Neural cell (in vitro differentiated cells): ENCODE measurements around the gene APOC4. TPM values are rescaled to one million over a fixed set of nuclear protein-coding genes. Genes with fewer than 3 reads are reported as not detected.
A peak's percentile ranks its signal among the peaks of the same experiment; 100 is the strongest.

Experiments
- H2AFZ ChIP-seq: fragments of 200-600, 300-800 bp; sonication (generic), shearing (Covaris generic); 2 replicates; pipeline ENCODE4 v1.6.0; 2014; ENCODE audit warnings: low read depth, mild to moderate bottlenecking, antibody characterized with exemption, low read length, moderate library complexity
- H3F3A ChIP-seq: fragments of 200-600 bp; shearing (Covaris generic); 2 replicates; pipeline ENCODE4 v1.6.1; 2016; ENCODE audit warnings: mild to moderate bottlenecking, moderate library complexity, mixed read lengths, antibody characterized with exemption, low read length; ENCODE audit not compliant: insufficient read depth, poor library complexity, severe bottlenecking
- H3K27ac ChIP-seq: fragments of 200-600, 300-800 bp; sonication (generic), shearing (Covaris generic); 2 replicates; pipeline ENCODE4 v1.5.1; 2014; ENCODE audit warnings: mild to moderate bottlenecking, low read length, moderate library complexity
- H3K27me3 ChIP-seq: fragments of 300-800, 200-600 bp; sonication (generic), shearing (Covaris generic); 2 replicates; pipeline ENCODE4 v1.6.0; 2014; ENCODE audit warnings: mild to moderate bottlenecking, low read depth, low read length, moderate library complexity; ENCODE audit not compliant: insufficient read depth
- H3K36me3 ChIP-seq: fragments of 300-800, 200-600 bp; sonication (generic), shearing (Covaris generic); 2 replicates; pipeline ENCODE4 v1.5.1; 2014; ENCODE audit warnings: mild to moderate bottlenecking, antibody characterized with exemption, low read length, moderate library complexity; ENCODE audit not compliant: insufficient read depth
- H3K4me2 ChIP-seq: fragments of 300-800, 200-600 bp; sonication (generic), shearing (Covaris generic); 2 replicates; pipeline ENCODE4 v1.6.0; 2014; ENCODE audit warnings: mild to moderate bottlenecking, low read length
- H3K4me3 ChIP-seq: fragments of 300-800, 200-600 bp; sonication (generic), shearing (Covaris generic); 2 replicates; pipeline ENCODE4 v1.5.1; 2014; ENCODE audit warnings: mild to moderate bottlenecking, low read length, moderate library complexity
- H3K79me2 ChIP-seq: fragments of 200-600 bp; shearing (Covaris generic); replicated peaks from 2 replicates; pipeline ENCODE4 v1.6.0; 2014; ENCODE audit warnings: mild to moderate bottlenecking, low read length, moderate library complexity; ENCODE audit not compliant: insufficient read depth
- H3K9ac ChIP-seq: fragments of 300-800, 200-600 bp; sonication (generic), shearing (Covaris generic); 2 replicates; pipeline ENCODE4 v1.6.1; 2016; ENCODE audit warnings: mild to moderate bottlenecking, low read length, mixed read lengths
- H3K9me2 ChIP-seq: fragments of 200-600 bp; shearing (Covaris generic); 2 replicates; pipeline ENCODE4 v1.6.1; 2016; ENCODE audit warnings: mild to moderate bottlenecking, low read length, mixed read lengths; ENCODE audit not compliant: insufficient read depth
- H3K9me3 ChIP-seq: fragments of 200-600, 300-800 bp; sonication (generic), shearing (Covaris generic); 2 replicates; pipeline ENCODE4 v1.6.1; 2016; ENCODE audit warnings: mild to moderate bottlenecking, mixed run types, low read length, moderate library complexity, mixed read lengths
- H4K20me1 ChIP-seq: fragments of 200-600 bp; shearing (Covaris generic); 2 replicates; pipeline ENCODE4 v1.6.1; 2016; ENCODE audit warnings: mild to moderate bottlenecking, mixed run types; ENCODE audit not compliant: insufficient read depth
- CTCF ChIP-seq: fragments of 450-650 bp; IDR thresholded peaks from 2 replicates; pipeline ENCODE4 v1.5.1; 2014; ENCODE audit warnings: antibody characterized with exemption, mild to moderate bottlenecking, moderate library complexity; ENCODE audit not compliant: poor library complexity, severe bottlenecking
- EP300 ChIP-seq: fragments of 450-650 bp; conservative IDR thresholded peaks from 2 replicates; pipeline ENCODE4 v1.6.1; 2014; ENCODE audit warnings: antibody characterized with exemption, mild to moderate bottlenecking, moderate library complexity; ENCODE audit not compliant: poor library complexity, severe bottlenecking
- EZH2 ChIP-seq: fragments of 200-600, 300-800 bp; shearing (Covaris generic), sonication (generic); IDR thresholded peaks from 2 replicates; pipeline ENCODE4 v1.6.1; 2014; ENCODE audit warnings: antibody characterized with exemption, low read length, borderline replicate concordance, mild to moderate bottlenecking; ENCODE audit not compliant: insufficient read depth, poor library complexity, severe bottlenecking
- MXI1 ChIP-seq: fragments of 450-650 bp; conservative IDR thresholded peaks from 2 replicates; pipeline ENCODE4 v1.6.1; 2014; ENCODE audit warnings: antibody characterized with exemption, mild to moderate bottlenecking; ENCODE audit not compliant: poor library complexity, severe bottlenecking
- POLR2AphosphoS5 ChIP-seq: IDR thresholded peaks from 2 replicates; pipeline ENCODE4 v1.6.1; 2012
- RAD21 ChIP-seq: fragments of 450-650 bp; conservative IDR thresholded peaks from 2 replicates; pipeline ENCODE4 v1.6.1; 2014; ENCODE audit warnings: antibody characterized with exemption, mild to moderate bottlenecking, moderate library complexity
- REST ChIP-seq: IDR thresholded peaks from 2 replicates; pipeline ENCODE4 v1.6.1; 2012; ENCODE audit warnings: borderline replicate concordance
- SMC3 ChIP-seq: fragments of 450-650 bp; conservative IDR thresholded peaks from 2 replicates; pipeline ENCODE4 v1.6.1; 2014; ENCODE audit warnings: antibody characterized with exemption, mild to moderate bottlenecking, moderate library complexity; ENCODE audit not compliant: poor library complexity
- TAF1 ChIP-seq: IDR thresholded peaks from 2 replicates; pipeline ENCODE4 v1.6.1; 2012; ENCODE audit warnings: low read depth
- polyA plus RNA-seq: library from polyadenylated mRNA; depleted of rRNA; stranded (reverse); fragments of >200 nt; gene quantifications from 2 replicates; pipeline ENCODE4 v1.2.3, GENCODE V29; 2014

APOC4 gene
- polyA plus RNA-seq, 1 donor from 2014 or later, result not detected

GRCh38 chr19:44988273-44988672 is 46.2 kb downstream of the APOC4 start:
- H3K27ac ChIP-seq, result no peak overlapping the region
- no peak overlapping the region for H3K4me2 ChIP-seq
- no peak for TF ChIP-seq EP300
- TF ChIP-seq TAF1, result no peak
- no peak for TF ChIP-seq EZH2
- no peak for TF ChIP-seq POLR2AphosphoS5
- TF ChIP-seq CTCF, result no peak
- TF ChIP-seq REST, result no peak
- no peak for TF ChIP-seq RAD21
- no peak for TF ChIP-seq SMC3
- TF ChIP-seq MXI1, result no peak
- no peak overlapping the region for H3K4me3 ChIP-seq
- H3K9me3 ChIP-seq, result no peaks in the 10 kb centered on the region
- no peak overlapping the region for H3K9ac ChIP-seq
- no peak overlapping the region for H2AFZ ChIP-seq
- H3K27me3 ChIP-seq, result no peaks in the 10 kb centered on the region
- no peaks in the 10 kb centered on the region for H3K79me2 ChIP-seq
- H3F3A ChIP-seq, result no peaks in the 10 kb centered on the region
- no peaks in the 10 kb centered on the region for H4K20me1 ChIP-seq
- no peaks in the 10 kb centered on the region for H3K9me2 ChIP-seq
- no peaks in the 10 kb centered on the region for H3K36me3 ChIP-seq

- H4K20me1 ChIP-seq, result no peaks in the 10 kb centered on the region
- H3K9me3 ChIP-seq, result no peaks in the 10 kb centered on the region
- no peak overlapping the region for H3K4me2 ChIP-seq
- H3K27me3 ChIP-seq, result no peaks in the 10 kb centered on the region
- no peak overlapping the region for H3K9ac ChIP-seq
- H2AFZ ChIP-seq, result no peak overlapping the region
- H3K27ac ChIP-seq, result no peak overlapping the region
- no peaks in the 10 kb centered on the region for H3K9me2 ChIP-seq
- H3K4me3 ChIP-seq, result no peak overlapping the region
- H3K36me3 ChIP-seq, result no peaks in the 10 kb centered on the region
- no peaks in the 10 kb centered on the region for H3K79me2 ChIP-seq
- H3F3A ChIP-seq, result no peaks in the 10 kb centered on the region
- peak; percentile 55 for TF ChIP-seq CTCF
- peak; percentile 33 for TF ChIP-seq RAD21
- peak; percentile 67 for TF ChIP-seq SMC3
- TF ChIP-seq MXI1, result no peak
These were observed 47.0 kb downstream of the APOC4 start for GRCh38 chr19:44988896-44989556.
